Lung (tissue), 13 donors: ENCODE measurements around the gene FSCN2. TPM values are rescaled to one million over a fixed set of nuclear protein-coding genes. Genes with fewer than 3 reads are reported as not detected.

Experiments
- ATAC-seq: fragments of 200-7000 bp; cut with Tn5 transposase; one replicate; pipeline ENCODE4 v1.9.1; 2020; ENCODE audit warnings: moderate number of reproducible peaks; ENCODE audit not compliant: insufficient read depth, low FRiP score
- DNase-seq, 3 donors: peaks; one replicate each; pipeline ENCODE4 v3.0.0-alpha.2; 2013 to 2017
- H3K27ac ChIP-seq, 2 donors: one replicate each; pipeline ENCODE4 v1.5.1; 2013; ENCODE audit warnings: mild to moderate bottlenecking in 2 of 2, moderate library complexity in 2 of 2, control low read depth in 1 of 2, inconsistent platforms in 1 of 2, low read depth in 1 of 2, low read length in 1 of 2
- H3K27me3 ChIP-seq, 3 donors: one replicate each; pipeline ENCODE4 v1.5.1; 2013; ENCODE audit warnings: low read length in 2 of 3; ENCODE audit not compliant: control insufficient read depth in 3 of 3, insufficient read depth in 3 of 3
- H3K36me3 ChIP-seq, 4 donors: one replicate each; pipeline ENCODE4 v1.5.1; 2013; ENCODE audit warnings: low read length in 4 of 4, mild to moderate bottlenecking in 1 of 4, moderate library complexity in 1 of 4; ENCODE audit not compliant: control insufficient read depth in 4 of 4, insufficient read depth in 4 of 4
- H3K4me1 ChIP-seq, 5 donors: one replicate each; pipeline ENCODE4 v1.5.1; 2013; ENCODE audit warnings: low read length in 5 of 5, mild to moderate bottlenecking in 2 of 5, moderate library complexity in 1 of 5; ENCODE audit not compliant: control insufficient read depth in 5 of 5, insufficient read depth in 5 of 5
- H3K4me3 ChIP-seq: one replicate; pipeline ENCODE4 v1.5.1; 2013; ENCODE audit warnings: mild to moderate bottlenecking, control low read depth, moderate library complexity
- H3K9ac ChIP-seq, 2 donors: one replicate each; pipeline ENCODE4 v1.5.1; 2013; ENCODE audit warnings: low read length in 2 of 2, control low read depth in 1 of 2; ENCODE audit not compliant: insufficient read depth in 1 of 2
- H3K9me3 ChIP-seq, 4 donors: one replicate each; pipeline ENCODE4 v1.5.1; 2013; ENCODE audit warnings: low read length in 3 of 4, mild to moderate bottlenecking in 1 of 4, moderate library complexity in 1 of 4; ENCODE audit not compliant: control insufficient read depth in 4 of 4, insufficient read depth in 3 of 4
- WGBS, 2 donors: extraction: QIAGEN DNeasy Blood & Tissue Kit; methylation state at CpG; one replicate each; pipeline ENCODE4 v1.1.7; 2013; 5-methylcytosine and 5-hydroxymethylcytosine counted together
- polyA plus RNA-seq, 2 donors: library from polyadenylated mRNA; stranded (reverse); fragments of 200-250 nt; gene quantifications; one replicate each; pipeline ENCODE4 v1.2.1, GENCODE V29; 2013
- small RNA-seq: library from RNA; depleted of rRNA; stranded (forward); fragments of <200 nt; gene quantifications from one replicate; pipeline ENCODE3, GENCODE V24; 2014; ENCODE audit warnings: low replicate concordance
- total RNA-seq, 2 donors: library from RNA; depleted of rRNA in 1 of 2; stranded (reverse); fragments of >200 nt in 1 of 2; gene quantifications; one replicate each; pipeline ENCODE4 v1.2.1, GENCODE V29; 2014 to 2021
- TF ChIP-seq, protein P1 (sequence below): IDR thresholded peaks from 2 replicates; pipeline ENCODE4 v1.5.1; 2012; ENCODE audit warnings: mild to moderate bottlenecking; ENCODE audit errors: control extremely low read depth, extremely low read depth
- donor health status: control.
- donor health status: control.
- donor health status: Bipolar disorder and iron deficiency.
- donor health status: healthy.
- donor health status: DM: yes; HTN: yes; CAD: no.

The FSCN2 gene
- total and polyA plus RNA-seq, 4 donors, result 0.46 to 3.9 (median 1.9) TPM

GRCh38 chr17:81586096-81586495 lies 57.9 kb downstream of the FSCN2 start:
- 83 to 97% methylated on average over 4 of the region's 4 CpGs for WGBS, 2 donors
- Histone ChIP-seq H3K27me3 (no peaks in the 10 kb centered on the region), H3K4me3 (no peak overlapping the region), H3K4me1 (no peaks in the 10 kb centered on the region), H3K9ac (no peak overlapping the region), H3K36me3 (peaks cover 27 to 59% (median 35%) of the 10 kb centered on the region in 4 donors), H3K27ac (no peak overlapping the region), H3K9me3 (no peaks in the 10 kb centered on the region)
- TF ChIP-seq, protein P1, sequence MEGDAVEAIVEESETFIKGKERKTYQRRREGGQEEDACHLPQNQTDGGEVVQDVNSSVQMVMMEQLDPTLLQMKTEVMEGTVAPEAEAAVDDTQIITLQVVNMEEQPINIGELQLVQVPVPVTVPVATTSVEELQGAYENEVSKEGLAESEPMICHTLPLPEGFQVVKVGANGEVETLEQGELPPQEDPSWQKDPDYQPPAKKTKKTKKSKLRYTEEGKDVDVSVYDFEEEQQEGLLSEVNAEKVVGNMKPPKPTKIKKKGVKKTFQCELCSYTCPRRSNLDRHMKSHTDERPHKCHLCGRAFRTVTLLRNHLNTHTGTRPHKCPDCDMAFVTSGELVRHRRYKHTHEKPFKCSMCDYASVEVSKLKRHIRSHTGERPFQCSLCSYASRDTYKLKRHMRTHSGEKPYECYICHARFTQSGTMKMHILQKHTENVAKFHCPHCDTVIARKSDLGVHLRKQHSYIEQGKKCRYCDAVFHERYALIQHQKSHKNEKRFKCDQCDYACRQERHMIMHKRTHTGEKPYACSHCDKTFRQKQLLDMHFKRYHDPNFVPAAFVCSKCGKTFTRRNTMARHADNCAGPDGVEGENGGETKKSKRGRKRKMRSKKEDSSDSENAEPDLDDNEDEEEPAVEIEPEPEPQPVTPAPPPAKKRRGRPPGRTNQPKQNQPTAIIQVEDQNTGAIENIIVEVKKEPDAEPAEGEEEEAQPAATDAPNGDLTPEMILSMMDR, result no peak
- ATAC-seq, result no peak
- no peak for DNase-seq

Small RNA genes lying within 50 kb of the gene (small RNA-seq; reads per million reads assigned to genes)
- not detected for gene RF00019

Other genes with a start within 250 kb of the FSCN2 start
- gene SLC38A10, start 233.1 kb upstream of the FSCN2 start, total RNA-seq, result 100 to 1,000 TPM in 1 of 2 donors, 10 to 100 TPM in 1; 56.0 to 127 TPM
- 10 to 100 TPM; 69.6 to 95.3 TPM for gene SLC38A10, start 233.1 kb upstream of the FSCN2 start, polyA plus RNA-seq
- 10 to 100 TPM; 24.4 to 24.9 TPM for gene BAHCC1, start 132.9 kb upstream of the FSCN2 start, total RNA-seq
- 10 to 100 TPM in 1 of 2 donors, 1 to 10 TPM in 1; 7.6 to 10.5 TPM for gene BAHCC1, start 132.9 kb upstream of the FSCN2 start, polyA plus RNA-seq
- 1,000 to 10,000 TPM; 3,059 to 3,066 TPM for gene ACTG1, start 15.6 kb upstream of the FSCN2 start, total RNA-seq
- gene ACTG1, start 15.6 kb upstream of the FSCN2 start, polyA plus RNA-seq, result 1,000 to 10,000 TPM; 1,461 to 4,301 TPM
- 10 to 100 TPM; 20.8 to 34.4 TPM for gene FAAP100, start 24.0 kb downstream of the FSCN2 start, total RNA-seq
- 10 to 100 TPM; 21.4 to 29.3 TPM for gene FAAP100, start 24.0 kb downstream of the FSCN2 start, polyA plus RNA-seq
- 10 to 100 TPM; 47.8 to 98.0 TPM for gene NPLOC4, start 108.7 kb downstream of the FSCN2 start, total RNA-seq
- gene NPLOC4, start 108.7 kb downstream of the FSCN2 start, polyA plus RNA-seq, result 10 to 100 TPM; 30.1 to 54.8 TPM
- 1 to 10 TPM; 1.4 to 4.7 TPM for gene TSPAN10, start 108.8 kb downstream of the FSCN2 start, total RNA-seq
- gene TSPAN10, start 108.8 kb downstream of the FSCN2 start, polyA plus RNA-seq, result under 1 TPM; 0.61 to 0.85 TPM
- 1 to 10 TPM in 1 of 2 donors, not detected in 1; 1.8 TPM for gene PDE6G, start 128.2 kb downstream of the FSCN2 start, total RNA-seq
- 1 to 10 TPM; 1.8 to 2.1 TPM for gene PDE6G, start 128.2 kb downstream of the FSCN2 start, polyA plus RNA-seq
- 10 to 100 TPM in 1 of 2 donors, 1 to 10 TPM in 1; 8.9 to 35.1 TPM for gene OXLD1, start 138.2 kb downstream of the FSCN2 start, total RNA-seq
- 10 to 100 TPM; 61.3 to 77.7 TPM for gene OXLD1, start 138.2 kb downstream of the FSCN2 start, polyA plus RNA-seq
- gene CCDC137, start 138.4 kb downstream of the FSCN2 start, total RNA-seq, result 10 to 100 TPM; 10.2 to 23.6 TPM
- gene CCDC137, start 138.4 kb downstream of the FSCN2 start, polyA plus RNA-seq, result 10 to 100 TPM; 16.6 to 16.8 TPM
- 10 to 100 TPM; 27.4 to 31.8 TPM for gene ARL16, start 155.4 kb downstream of the FSCN2 start, total RNA-seq
- gene ARL16, start 155.4 kb downstream of the FSCN2 start, polyA plus RNA-seq, result 10 to 100 TPM; 27.8 to 59.5 TPM
- 100 to 1,000 TPM in 1 of 2 donors, 10 to 100 TPM in 1; 51.5 to 128 TPM for gene HGS, start 155.6 kb downstream of the FSCN2 start, total RNA-seq
- 100 to 1,000 TPM; 100 to 115 TPM for gene HGS, start 155.6 kb downstream of the FSCN2 start, polyA plus RNA-seq
- 10 to 100 TPM in 1 of 2 donors, 1 to 10 TPM in 1; 6.1 to 74.9 TPM for gene MRPL12, start 175.0 kb downstream of the FSCN2 start, total RNA-seq
- 100 to 1,000 TPM; 132 to 154 TPM for gene MRPL12, start 175.0 kb downstream of the FSCN2 start, polyA plus RNA-seq
- 10 to 100 TPM in 1 of 2 donors, 1 to 10 TPM in 1; 4.3 to 21.0 TPM for gene SLC25A10, start 183.9 kb downstream of the FSCN2 start, total RNA-seq
- gene SLC25A10, start 183.9 kb downstream of the FSCN2 start, polyA plus RNA-seq, result 10 to 100 TPM; 13.0 to 21.5 TPM